ES-I3 (cell line): ENCODE results near the gene STX2.
A peak's percentile ranks its signal among the peaks of the same experiment; 100 is the strongest.

Source experiments
- H3K36me3 ChIP-seq: 2 replicates; pipeline ENCODE4 v1.6.1; 2013; ENCODE audit warnings: mild to moderate bottlenecking, low read length, control low read depth, moderate library complexity; ENCODE audit not compliant: insufficient read depth
- H3K4me1 ChIP-seq: 2 replicates; pipeline ENCODE4 v1.6.1; 2013; ENCODE audit warnings: mild to moderate bottlenecking, control low read depth, low read length; ENCODE audit not compliant: insufficient read depth
- H3K9ac ChIP-seq: 2 replicates; pipeline ENCODE4 v1.6.1; 2013; ENCODE audit warnings: low read depth, mild to moderate bottlenecking, low read length, moderate library complexity
- H3K9me3 ChIP-seq: 2 replicates; pipeline ENCODE4 v1.6.1; 2013; ENCODE audit warnings: mild to moderate bottlenecking, low read length, moderate library complexity; ENCODE audit not compliant: control insufficient read depth, insufficient read depth

STX2 gene

GRCh38 chr12:130809791-130810190 lies 29.3 kb downstream of the STX2 start:
- Histone ChIP-seq H3K4me1 (peaks cover 14% of the 10 kb centered on the region), H3K36me3 (peaks cover 7% of the 10 kb centered on the region), H3K9me3 (no peaks in the 10 kb centered on the region), H3K9ac (no peak overlapping the region)

DNA sequence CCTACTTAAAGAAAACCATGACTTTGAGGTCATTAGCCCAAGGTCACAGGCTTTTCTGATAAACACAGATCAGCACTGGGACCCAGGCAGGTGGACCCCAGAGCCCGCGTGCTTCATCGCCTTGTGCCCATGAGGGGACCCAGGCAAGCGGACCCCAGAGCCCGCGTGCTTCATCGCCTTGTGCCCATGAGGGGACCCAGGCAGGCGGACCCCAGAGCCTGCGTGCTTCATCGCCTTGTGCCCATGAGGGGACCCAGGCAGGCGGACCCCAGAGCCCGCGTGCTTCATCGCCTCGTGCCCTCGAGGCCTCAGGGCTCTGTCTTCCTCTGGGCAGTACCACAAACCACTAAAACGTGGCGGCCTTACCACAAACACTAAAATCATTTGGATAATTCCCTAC lies 31.7 kb downstream of the STX2 start:
- no peaks in the 10 kb centered on the region for H3K9me3 ChIP-seq
- no peaks in the 10 kb centered on the region; the same call in 1 of the 2 replicates for H3K4me1 ChIP-seq
- no peak overlapping the region for H3K9ac ChIP-seq
- H3K36me3 ChIP-seq, result peaks cover 7% of the 10 kb centered on the region

DNA sequence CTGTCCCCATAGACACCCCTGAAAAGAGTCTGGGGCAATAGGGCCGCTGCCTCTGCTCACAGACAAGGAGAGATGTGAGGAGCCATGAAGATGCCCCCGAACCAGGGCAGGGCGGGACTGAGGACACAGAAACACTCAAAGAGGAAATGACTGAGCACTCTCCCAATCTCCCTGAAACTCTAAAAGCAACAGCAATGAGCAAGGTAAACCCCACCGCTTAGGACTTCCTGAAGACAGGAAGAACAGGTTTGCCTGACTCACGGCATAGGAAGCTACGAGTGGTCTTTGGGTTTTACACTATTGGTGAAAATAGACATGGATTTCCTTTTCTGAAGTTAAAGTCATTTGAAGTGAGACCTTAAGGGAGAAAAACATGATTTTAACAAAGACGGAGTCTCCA lies 32.5 kb downstream of the STX2 start:
- Histone ChIP-seq H3K4me1 (no peaks in the 10 kb centered on the region), H3K9me3 (no peaks in the 10 kb centered on the region), H3K36me3 (peaks cover 7% of the 10 kb centered on the region)

DNA sequence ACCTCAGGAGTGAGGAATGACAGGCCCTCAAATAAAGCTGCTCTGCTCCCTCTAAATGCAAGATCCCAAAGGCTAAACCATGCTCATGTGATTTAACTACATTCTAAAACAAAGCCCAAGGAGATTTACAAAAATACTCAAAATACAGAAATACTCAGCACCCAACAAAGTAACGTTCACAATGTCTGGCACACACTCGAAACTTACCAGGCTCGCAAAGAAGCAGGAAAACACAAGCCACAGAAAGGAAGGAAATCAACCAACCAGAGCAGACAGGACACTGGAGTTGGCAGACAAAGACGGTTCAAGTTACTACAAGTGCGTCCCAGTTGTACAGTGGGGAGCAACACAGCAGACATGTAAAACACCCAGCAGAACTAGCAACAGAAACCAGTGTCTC lies 33.4 kb downstream of the STX2 start:
- Histone ChIP-seq H3K4me1 (no peaks in the 10 kb centered on the region), H3K9ac (no peak overlapping the region), H3K9me3 (no peaks in the 10 kb centered on the region), H3K36me3 (peaks cover 7% of the 10 kb centered on the region)

More for the DNA sequence above, 32.5 kb downstream of the STX2 start:
- no peak overlapping the region for H3K9ac ChIP-seq

GRCh38 chr12:130804216-130804615 lies 34.8 kb downstream of the STX2 start:
- Histone ChIP-seq H3K9me3 (no peaks in the 10 kb centered on the region), H3K36me3 (peaks cover 7% of the 10 kb centered on the region)

DNA sequence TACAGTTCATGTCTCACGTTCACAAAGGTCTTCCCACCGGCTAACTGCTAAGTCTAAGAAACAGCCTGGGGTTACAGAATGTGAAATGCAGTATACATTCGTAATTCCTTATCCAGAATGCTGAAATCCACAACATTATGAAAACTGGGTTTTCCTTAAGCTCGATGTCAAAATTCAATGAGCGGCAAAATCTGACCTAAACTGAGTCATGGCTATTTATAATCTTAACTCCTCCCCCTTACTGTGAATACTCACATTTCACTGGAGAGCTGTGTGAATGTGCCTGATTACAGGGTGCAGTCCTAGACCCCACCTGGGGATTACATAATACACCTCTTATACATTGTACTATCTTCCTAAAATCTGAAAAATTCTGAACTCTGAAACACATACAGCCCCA lies 35.3 kb downstream of the STX2 start:
- Histone ChIP-seq H3K9me3 (no peaks in the 10 kb centered on the region), H3K4me1 (no peaks in the 10 kb centered on the region), H3K36me3 (peaks cover 7% of the 10 kb centered on the region), H3K9ac (no peak overlapping the region)

More at GRCh38 chr12:130804216-130804615, 34.8 kb downstream of the STX2 start:
- H3K4me1 ChIP-seq, result no peaks in the 10 kb centered on the region
- H3K9ac ChIP-seq, result no peak overlapping the region

DNA sequence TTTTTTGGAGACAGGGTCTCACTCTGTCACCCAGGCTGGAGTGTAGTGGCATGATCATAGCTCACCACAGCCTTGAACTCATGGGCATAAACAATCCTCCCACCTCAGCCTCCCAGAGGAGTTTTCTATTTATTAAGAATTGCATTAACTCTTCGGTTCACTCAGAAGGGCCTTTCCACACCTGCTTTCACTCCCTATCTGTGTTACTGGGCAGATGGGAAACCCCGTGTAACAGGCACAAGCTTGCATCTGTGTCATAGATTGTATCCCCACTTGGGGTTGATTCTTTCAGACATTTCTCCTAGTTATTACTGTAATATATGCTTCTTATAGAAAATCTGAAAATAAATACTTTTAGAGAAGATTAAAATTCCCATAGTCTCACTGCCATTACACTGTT lies 38.7 kb downstream of the STX2 start:
- Histone ChIP-seq H3K36me3 (peaks cover 4% of the 10 kb centered on the region; the same call in 1 of the 2 replicates), H3K4me1 (no peaks in the 10 kb centered on the region), H3K9ac (no peak overlapping the region), H3K9me3 (no peaks in the 10 kb centered on the region)

GRCh38 chr12:130799051-130799450 lies 40.0 kb downstream of the STX2 start:
- Histone ChIP-seq H3K9ac (no peak overlapping the region), H3K4me1 (no peaks in the 10 kb centered on the region), H3K9me3 (no peaks in the 10 kb centered on the region), H3K36me3 (peaks cover 10% of the 10 kb centered on the region)

DNA sequence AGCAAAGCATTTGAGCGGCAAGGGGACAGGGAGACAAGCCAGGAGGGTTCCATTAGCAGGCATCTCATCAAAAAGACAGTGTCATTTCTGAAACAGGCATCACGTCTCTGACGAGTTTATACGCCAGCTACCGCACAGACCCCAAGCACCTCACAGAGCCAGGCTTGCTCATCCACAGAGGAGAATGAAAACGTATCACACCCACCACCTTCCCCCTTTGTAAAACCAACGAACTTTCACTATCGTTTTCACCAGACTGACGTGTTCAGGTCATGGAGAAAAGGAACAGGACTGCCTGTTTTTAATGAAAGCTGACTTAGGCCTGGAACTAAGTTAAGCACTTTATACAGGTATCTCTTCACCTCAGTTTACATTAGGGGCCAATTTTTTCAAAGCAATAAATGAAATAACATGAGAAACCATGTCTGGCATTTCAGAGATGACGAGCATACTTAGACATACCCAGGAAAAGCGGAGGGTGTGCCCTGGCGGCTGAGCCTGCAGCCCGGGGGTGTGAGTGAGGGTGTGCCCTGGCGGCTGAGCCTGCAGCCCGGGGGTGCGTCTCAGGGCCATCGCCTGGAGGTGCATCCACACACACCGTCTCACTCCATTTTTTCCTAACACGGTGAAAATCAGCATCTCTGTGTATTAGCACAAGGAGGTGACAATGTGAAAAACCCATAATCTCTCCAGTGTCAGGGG lies 41.9 kb downstream of the STX2 start:
- Histone ChIP-seq H3K9me3 (no peaks in the 10 kb centered on the region), H3K36me3 (peaks cover 10% of the 10 kb centered on the region), H3K9ac (no peak overlapping the region), H3K4me1 (no peaks in the 10 kb centered on the region)

DNA sequence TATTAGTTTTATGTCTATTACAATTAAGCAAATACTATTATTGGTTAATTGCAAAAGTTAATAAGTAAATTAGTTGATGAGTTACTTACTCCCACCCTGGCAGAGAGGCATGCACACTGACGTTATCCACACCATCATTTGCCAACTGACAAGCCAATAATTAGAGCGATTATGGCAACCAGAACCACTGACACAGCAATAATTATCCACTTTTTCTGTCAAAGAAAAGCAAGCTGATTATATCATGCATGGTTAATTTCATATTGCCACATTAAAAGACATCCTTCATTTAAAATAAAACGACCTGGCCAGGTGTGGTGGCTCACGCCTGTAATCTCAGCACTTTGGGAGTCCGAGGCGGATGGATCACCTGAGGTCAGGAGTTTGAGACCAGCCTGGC lies 43.1 kb downstream of the STX2 start:
- Histone ChIP-seq H3K9ac (no peak overlapping the region), H3K36me3 (peaks cover 10% of the 10 kb centered on the region), H3K9me3 (no peaks in the 10 kb centered on the region), H3K4me1 (0 out of 2 replicates have a peak, but pooled peaks cover 2% of the 10 kb centered on the region)

- H3K36me3 ChIP-seq, result peaks cover 10% of the 10 kb centered on the region
- no peaks in the 10 kb centered on the region for H3K9me3 ChIP-seq
- H3K9ac ChIP-seq, result no peak overlapping the region
- H3K4me1 ChIP-seq, result peaks cover 14% of the 10 kb centered on the region; the same call in 1 of the 2 replicates
These were observed 45.5 kb downstream of the STX2 start for GRCh38 chr12:130793554-130793849.

- Histone ChIP-seq H3K4me1 (peaks cover 18% of the 10 kb centered on the region; the same call in 1 of the 2 replicates), H3K9me3 (no peaks in the 10 kb centered on the region), H3K36me3 (peaks cover 10% of the 10 kb centered on the region), H3K9ac (no peak overlapping the region)
These were observed 46.1 kb downstream of the STX2 start for GRCh38 chr12:130792821-130793553.

DNA sequence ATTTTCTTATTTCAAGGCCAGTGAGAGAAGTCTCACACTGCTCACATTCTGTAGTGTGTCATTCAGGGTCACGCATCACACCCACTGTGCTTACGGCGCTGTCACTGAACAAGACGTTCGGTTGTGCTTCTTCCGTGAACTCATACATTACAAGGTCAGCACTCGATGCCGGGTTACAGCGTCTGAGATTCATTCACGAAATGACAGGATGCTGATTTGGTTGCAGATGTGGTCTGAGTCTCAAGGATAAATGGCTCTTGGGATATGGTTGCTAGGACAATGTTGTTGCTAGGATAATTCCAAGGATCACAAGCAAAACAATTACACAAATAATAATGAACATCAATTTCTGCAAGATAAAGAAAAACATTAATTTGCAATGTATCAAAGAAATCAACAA lies 47.4 kb downstream of the STX2 start:
- Histone ChIP-seq H3K4me1 (peaks cover 23% of the 10 kb centered on the region; the same call in 1 of the 2 replicates), H3K9me3 (no peaks in the 10 kb centered on the region), H3K9ac (no peak overlapping the region), H3K36me3 (peaks cover 10% of the 10 kb centered on the region)

- Histone ChIP-seq H3K9ac (peak overlapping the region; percentile 50; the same call in 1 of the 2 replicates), H3K9me3 (peaks cover 5% of the 10 kb centered on the region; the same call in 1 of the 2 replicates), H3K36me3 (no peaks in the 10 kb centered on the region), H3K4me1 (peaks cover 23% of the 10 kb centered on the region; the same call in 1 of the 2 replicates)
These were observed 50.5 kb downstream of the STX2 start for GRCh38 chr12:130788515-130788914.
